ENCODE measurements around the gene SPTBN5.

SPTBN5 gene

GRCh38 chr15:41921167-41921566, 27.3 kb upstream of the SPTBN5 start:
- Histone ChIP-seq H3K9me3 (ENCODE audit: insufficient read depth, low read depth, low read length) (no peaks in the 10 kb centered on the region), H3K27ac (ENCODE audit: low read depth, low read length) (no peak overlapping the region), H2BK120ac (ENCODE audit: insufficient read depth, low read length, poor library complexity) (no peak overlapping the region), H3K23ac (ENCODE audit: low read length) (no peak overlapping the region), H2AK5ac (ENCODE audit: low read length) (no peak overlapping the region), H4K12ac (ENCODE audit: low read depth, low read length) (no peak overlapping the region), H3K9ac (ENCODE audit: low read length) (no peak overlapping the region), H2BK12ac (ENCODE audit: low read length) (no peak overlapping the region), H3K18ac (ENCODE audit: low read length) (no peak overlapping the region), H2AFZ (ENCODE audit: insufficient read depth, low read length, poor library complexity) (no peak overlapping the region), H3K27me3 (ENCODE audit: insufficient read depth, low read length) (no peaks in the 10 kb centered on the region), H3K14ac (ENCODE audit: low read length) (no peak overlapping the region), H4K91ac (ENCODE audit: low read depth, low read length) (no peak overlapping the region), H3K4me1 (ENCODE audit: control insufficient read depth in 1 of 2, insufficient read depth in 2 of 2, low read length in 2 of 2) (peaks cover 9 to 10% of the 10 kb centered on the region in 2 experiments), H3K4me2 (ENCODE audit: low read length) (no peak overlapping the region), H2BK5ac (ENCODE audit: low read depth, low read length, poor library complexity) (no peak overlapping the region), H3K4ac (ENCODE audit: low read depth, low read length) (no peak overlapping the region), H3K36me3 (ENCODE audit: control insufficient read depth in 1 of 2, insufficient read depth in 2 of 2, low read length in 2 of 2) (peaks cover 10 to 15% of the 10 kb centered on the region in 2 experiments), H3K79me1 (ENCODE audit: low read length) (no peaks in the 10 kb centered on the region), H3K79me2 (ENCODE audit: control insufficient read depth, insufficient read depth, low read length, poor library complexity) (no peaks in the 10 kb centered on the region), H3K4me3 (ENCODE audit: low read depth, low read length) (no peak overlapping the region), H4K8ac (ENCODE audit: low read depth, low read length) (no peak overlapping the region)
- no CpG with 5 or more reads among the region's 9 CpGs for WGBS (ENCODE audit: extremely low coverage, insufficient coverage, insufficient read length)
- peak in 1 of 2 donors; percentile 29 for DNase-seq

GRCh38 chr15:41919954-41920538, 26.2 kb upstream of the SPTBN5 start:
- H3K14ac ChIP-seq (ENCODE audit: low read length), result no peak overlapping the region
- H3K4me1 ChIP-seq (ENCODE audit: control insufficient read depth in 1 of 2, insufficient read depth in 2 of 2, low read length in 2 of 2), result peaks cover 6 to 7% of the 10 kb centered on the region in 2 experiments
- no peak overlapping the region for H2BK12ac ChIP-seq (ENCODE audit: low read length)
- no peaks in the 10 kb centered on the region for H3K79me1 ChIP-seq (ENCODE audit: low read length)
- WGBS (ENCODE audit: extremely low coverage, insufficient coverage, insufficient read length), result no CpG with 5 or more reads among the region's 3 CpGs
- no peaks in the 10 kb centered on the region for H3K9me3 ChIP-seq (ENCODE audit: insufficient read depth, low read depth, low read length)
- H3K79me2 ChIP-seq (ENCODE audit: control insufficient read depth, insufficient read depth, low read length, poor library complexity), result no peaks in the 10 kb centered on the region
- H3K4me3 ChIP-seq (ENCODE audit: low read depth, low read length), result no peak overlapping the region
- H2BK5ac ChIP-seq (ENCODE audit: low read depth, low read length, poor library complexity), result no peak overlapping the region
- no peak overlapping the region for H3K27ac ChIP-seq (ENCODE audit: low read depth, low read length)
- H3K36me3 ChIP-seq (ENCODE audit: control insufficient read depth in 1 of 2, insufficient read depth in 2 of 2, low read length in 2 of 2), result peaks cover 10 to 16% of the 10 kb centered on the region in 2 experiments
- H3K9ac ChIP-seq (ENCODE audit: low read length), result no peak overlapping the region
- H4K12ac ChIP-seq (ENCODE audit: low read depth, low read length), result no peak overlapping the region
- H3K4ac ChIP-seq (ENCODE audit: low read depth, low read length), result no peak overlapping the region
- H2AK5ac ChIP-seq (ENCODE audit: low read length), result no peak overlapping the region
- H3K4me2 ChIP-seq (ENCODE audit: low read length), result no peak overlapping the region
- H4K8ac ChIP-seq (ENCODE audit: low read depth, low read length), result no peak overlapping the region
- no peak for DNase-seq
- H2AFZ ChIP-seq (ENCODE audit: insufficient read depth, low read length, poor library complexity), result no peak overlapping the region
- no peak overlapping the region for H3K23ac ChIP-seq (ENCODE audit: low read length)
- no peaks in the 10 kb centered on the region for H3K27me3 ChIP-seq (ENCODE audit: insufficient read depth, low read length)
- no peak overlapping the region for H4K91ac ChIP-seq (ENCODE audit: low read depth, low read length)
- H2BK120ac ChIP-seq (ENCODE audit: insufficient read depth, low read length, poor library complexity), result no peak overlapping the region
- H3K18ac ChIP-seq (ENCODE audit: low read length), result no peak overlapping the region

GRCh38 chr15:41919201-41919820, 25.5 kb upstream of the SPTBN5 start:
- Histone ChIP-seq H3K4me2 (ENCODE audit: low read length) (no peak overlapping the region), H2BK12ac (ENCODE audit: low read length) (no peak overlapping the region), H3K4me3 (ENCODE audit: low read depth, low read length) (no peak overlapping the region), H4K8ac (ENCODE audit: low read depth, low read length) (no peak overlapping the region), H2AK5ac (ENCODE audit: low read length) (no peak overlapping the region), H3K9ac (ENCODE audit: low read length) (no peak overlapping the region), H2BK120ac (ENCODE audit: insufficient read depth, low read length, poor library complexity) (no peak overlapping the region), H3K18ac (ENCODE audit: low read length) (no peak overlapping the region), H2BK5ac (ENCODE audit: low read depth, low read length, poor library complexity) (no peak overlapping the region), H2AFZ (ENCODE audit: insufficient read depth, low read length, poor library complexity) (no peak overlapping the region), H3K79me2 (ENCODE audit: control insufficient read depth, insufficient read depth, low read length, poor library complexity) (no peaks in the 10 kb centered on the region), H3K27me3 (ENCODE audit: insufficient read depth, low read length) (no peaks in the 10 kb centered on the region), H4K12ac (ENCODE audit: low read depth, low read length) (no peak overlapping the region), H3K27ac (ENCODE audit: low read depth, low read length) (no peak overlapping the region), H4K91ac (ENCODE audit: low read depth, low read length) (no peak overlapping the region), H3K36me3 (ENCODE audit: control insufficient read depth in 1 of 2, insufficient read depth in 2 of 2, low read length in 2 of 2) (peaks cover 10 to 16% of the 10 kb centered on the region in 2 experiments), H3K14ac (ENCODE audit: low read length) (no peak overlapping the region), H3K9me3 (ENCODE audit: insufficient read depth, low read depth, low read length) (no peaks in the 10 kb centered on the region), H3K23ac (ENCODE audit: low read length) (no peak overlapping the region), H3K4ac (ENCODE audit: low read depth, low read length) (no peak overlapping the region), H3K4me1 (ENCODE audit: control insufficient read depth in 1 of 2, insufficient read depth in 2 of 2, low read length in 2 of 2) (peaks cover 6% of the 10 kb centered on the region in 2 experiments), H3K79me1 (ENCODE audit: low read length) (no peaks in the 10 kb centered on the region)
- no CpG with 5 or more reads among the region's 30 CpGs for WGBS (ENCODE audit: extremely low coverage, insufficient coverage, insufficient read length)
- DNase-seq, result peak in 1 of 2 donors; percentile 16

GRCh38 chr15:41918506-41919126, 24.8 kb upstream of the SPTBN5 start:
- Histone ChIP-seq H3K4me3 (ENCODE audit: low read depth, low read length) (no peak overlapping the region), H2BK5ac (ENCODE audit: low read depth, low read length, poor library complexity) (no peak overlapping the region), H3K14ac (ENCODE audit: low read length) (no peak overlapping the region), H3K27me3 (ENCODE audit: insufficient read depth, low read length) (no peaks in the 10 kb centered on the region), H2BK120ac (ENCODE audit: insufficient read depth, low read length, poor library complexity) (no peak overlapping the region), H2AFZ (ENCODE audit: insufficient read depth, low read length, poor library complexity) (no peak overlapping the region), H3K23ac (ENCODE audit: low read length) (no peak overlapping the region), H3K36me3 (ENCODE audit: control insufficient read depth in 1 of 2, insufficient read depth in 2 of 2, low read length in 2 of 2) (peaks cover 10 to 16% of the 10 kb centered on the region in 2 experiments), H2AK5ac (ENCODE audit: low read length) (no peak overlapping the region), H3K9me3 (ENCODE audit: insufficient read depth, low read depth, low read length) (no peaks in the 10 kb centered on the region), H3K79me1 (ENCODE audit: low read length) (no peaks in the 10 kb centered on the region), H4K8ac (ENCODE audit: low read depth, low read length) (no peak overlapping the region), H3K4ac (ENCODE audit: low read depth, low read length) (no peak overlapping the region), H3K4me2 (ENCODE audit: low read length) (no peak overlapping the region), H4K91ac (ENCODE audit: low read depth, low read length) (no peak overlapping the region), H3K27ac (ENCODE audit: low read depth, low read length) (no peak overlapping the region), H2BK12ac (ENCODE audit: low read length) (no peak overlapping the region), H4K12ac (ENCODE audit: low read depth, low read length) (no peak overlapping the region), H3K79me2 (ENCODE audit: control insufficient read depth, insufficient read depth, low read length, poor library complexity) (no peaks in the 10 kb centered on the region), H3K4me1 (ENCODE audit: control insufficient read depth in 1 of 2, insufficient read depth in 2 of 2, low read length in 2 of 2) (peaks cover 6% of the 10 kb centered on the region in 2 experiments), H3K18ac (ENCODE audit: low read length) (no peak overlapping the region), H3K9ac (ENCODE audit: low read length) (no peak overlapping the region)
- no peak for DNase-seq
- no CpG with 5 or more reads among the region's 8 CpGs for WGBS (ENCODE audit: extremely low coverage, insufficient coverage, insufficient read length)

Data from trophoblast cell (in vitro differentiated cells and primary cell).